ENCODE results near the gene CENPC. TPM values are rescaled to one million over a fixed set of nuclear protein-coding genes. Genes with fewer than 3 reads are reported as not detected.

The CENPC gene
- total and polyA plus RNA-seq, 2 donors (not counting 3 experiments of a cell fraction or from before 2014, with no cell fraction given) = 3.6 to 26.4 TPM

DNA sequence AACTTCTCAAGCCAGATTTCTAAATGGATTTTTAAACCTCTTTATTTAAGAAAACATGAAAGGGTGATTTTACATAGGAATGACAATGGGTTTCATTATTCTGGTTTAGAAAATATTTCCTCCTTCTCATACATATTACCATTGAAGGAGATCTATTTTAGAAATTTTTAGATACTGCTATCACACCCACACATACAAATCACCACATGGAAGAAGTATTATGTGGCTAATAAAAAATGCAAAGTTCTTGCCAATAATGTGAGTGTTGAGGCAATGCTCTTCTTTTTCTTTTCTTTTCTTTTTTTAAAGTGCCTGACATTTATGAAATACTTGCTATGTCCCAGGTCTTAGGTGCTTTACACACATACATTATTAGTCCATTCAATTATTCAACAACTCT is 20.0 kb upstream of the CENPC start:
- H3K27me3 ChIP-seq (ENCODE audit: control insufficient read depth in 2 of 2, insufficient read depth in 2 of 2, low read length in 2 of 2) = no peaks in the 10 kb centered on the region
- H3K9ac ChIP-seq (replicated peaks; ENCODE audit: extremely low read depth, insufficient read depth, low read length) = no peak overlapping the region
- DNase-seq (ENCODE audit: low read depth, low spot score) (no peak), FAIRE-seq (no peak)
- ChIA-PET POLR2A (no interaction called here), CTCF (no interaction called here)
- no peak for TF ChIP-seq EZH2 (IDR thresholded peaks at IDR 0.05; ENCODE audit: borderline replicate concordance, low read depth, low read length, severe bottlenecking)
- TF ChIP-seq, protein P1, sequence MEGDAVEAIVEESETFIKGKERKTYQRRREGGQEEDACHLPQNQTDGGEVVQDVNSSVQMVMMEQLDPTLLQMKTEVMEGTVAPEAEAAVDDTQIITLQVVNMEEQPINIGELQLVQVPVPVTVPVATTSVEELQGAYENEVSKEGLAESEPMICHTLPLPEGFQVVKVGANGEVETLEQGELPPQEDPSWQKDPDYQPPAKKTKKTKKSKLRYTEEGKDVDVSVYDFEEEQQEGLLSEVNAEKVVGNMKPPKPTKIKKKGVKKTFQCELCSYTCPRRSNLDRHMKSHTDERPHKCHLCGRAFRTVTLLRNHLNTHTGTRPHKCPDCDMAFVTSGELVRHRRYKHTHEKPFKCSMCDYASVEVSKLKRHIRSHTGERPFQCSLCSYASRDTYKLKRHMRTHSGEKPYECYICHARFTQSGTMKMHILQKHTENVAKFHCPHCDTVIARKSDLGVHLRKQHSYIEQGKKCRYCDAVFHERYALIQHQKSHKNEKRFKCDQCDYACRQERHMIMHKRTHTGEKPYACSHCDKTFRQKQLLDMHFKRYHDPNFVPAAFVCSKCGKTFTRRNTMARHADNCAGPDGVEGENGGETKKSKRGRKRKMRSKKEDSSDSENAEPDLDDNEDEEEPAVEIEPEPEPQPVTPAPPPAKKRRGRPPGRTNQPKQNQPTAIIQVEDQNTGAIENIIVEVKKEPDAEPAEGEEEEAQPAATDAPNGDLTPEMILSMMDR (IDR thresholded peaks at IDR 0.05; ENCODE audit: extremely low read depth in 1 of 2, insufficient read depth in 1 of 2, low read depth in 1 of 2, low read length in 2 of 2) = no peak
- no peak for TF ChIP-seq FOS (IDR thresholded peaks at IDR 0.05; ENCODE audit: borderline replicate concordance, insufficient read depth, low read length)
- no peak for TF ChIP-seq GATA2 (IDR thresholded peaks at IDR 0.05; ENCODE audit: insufficient read depth, insufficient read length, low read depth, low read length)
- no peak for TF ChIP-seq MYC (IDR thresholded peaks at IDR 0.05; ENCODE audit: low read depth, low read length)
- TF ChIP-seq POLR2AphosphoS5 (IDR thresholded peaks at IDR 0.05; ENCODE audit: insufficient read depth, low read depth, low read length) = no peak
- TF ChIP-seq JUN (IDR thresholded peaks at IDR 0.05; ENCODE audit: borderline replicate concordance, insufficient read depth, insufficient read length, low read depth) = no peak
- TF ChIP-seq POLR2A (IDR thresholded peaks at IDR 0.05; ENCODE audit: low read depth, low read length) = no peak
- TF ChIP-seq, protein P2, sequence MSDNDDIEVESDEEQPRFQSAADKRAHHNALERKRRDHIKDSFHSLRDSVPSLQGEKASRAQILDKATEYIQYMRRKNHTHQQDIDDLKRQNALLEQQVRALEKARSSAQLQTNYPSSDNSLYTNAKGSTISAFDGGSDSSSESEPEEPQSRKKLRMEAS (IDR thresholded peaks at IDR 0.05; ENCODE audit: insufficient read depth, insufficient read length) = no peak
- H3K79me2 ChIP-seq (ENCODE audit: control insufficient read depth, insufficient read depth, low read length) = no peaks in the 10 kb centered on the region
- H3K9me3 ChIP-seq (replicated peaks; ENCODE audit: control insufficient read depth, insufficient read depth, low read length) = no peaks in the 10 kb centered on the region
- H3K4me1 ChIP-seq (ENCODE audit: control insufficient read depth, extremely low read depth, insufficient read depth, low read length) = no peaks in the 10 kb centered on the region
- no peaks in the 10 kb centered on the region for H3K36me3 ChIP-seq (ENCODE audit: control insufficient read depth in 2 of 2, extremely low read depth in 1 of 2, insufficient read depth in 2 of 2, low read length in 2 of 2)
- H2AFZ ChIP-seq (ENCODE audit: low read depth, low read length) = no peak overlapping the region
- H3K27ac ChIP-seq (ENCODE audit: insufficient read depth, low read depth, low read length) = no peak overlapping the region
- no peaks in the 10 kb centered on the region for H3K9me1 ChIP-seq (replicated peaks; ENCODE audit: control insufficient read depth, extremely low read depth, insufficient read depth, low read length)
- intact Hi-C loops (cut with micrococcal nuclease) = no loop called here
- BruUV-seq (replicated peaks) = no TSS peak
- no peak overlapping the region for H3K4me3 ChIP-seq (replicated peaks in 1 of 3; ENCODE audit: insufficient read depth in 1 of 3, low read depth in 1 of 3, low read length in 3 of 3)
- dilution Hi-C loops (cut with MboI; ENCODE audit: extremely low pct_ligation_motif_present, low sequenced_read_pairs) = no loop called here
- H4K20me1 ChIP-seq (replicated peaks; ENCODE audit: control insufficient read depth, extremely low read depth, insufficient read depth, low read length) = no peaks in the 10 kb centered on the region
- H3K4me2 ChIP-seq (ENCODE audit: insufficient read depth, low read length) = no peak overlapping the region
